ENCODE data around the gene SELE. TPM values are rescaled to one million over a fixed set of nuclear protein-coding genes. Genes with fewer than 3 reads are reported as not detected.

Gene SELE
- total RNA-seq, 1 experiment from 2014 or later = not detected

GRCh38 chr1:169696273-169697100 is 37.4 kb downstream of the SELE start:
- no peak overlapping the region for H3K27ac Mint-ChIP-seq (ENCODE audit: unreplicated experiment)

GRCh38 chr1:169694304-169695075 is 39.4 kb downstream of the SELE start:
- no peaks in the 10 kb centered on the region for H3K9me3 Mint-ChIP-seq (ENCODE audit: unreplicated experiment)
- POLR2A ChIA-PET = no interaction called here
- Histone ChIP-seq H3K36me3 (ENCODE audit: control insufficient read depth, insufficient read depth, low read length) (no peaks in the 10 kb centered on the region), H3K4me3 (ENCODE audit: low read depth, low read length) (no peak overlapping the region), H3K27me3 (replicated peaks; ENCODE audit: control insufficient read depth, insufficient read depth, low read length) (no peaks in the 10 kb centered on the region), H3K4me1 (no peaks in the 10 kb centered on the region), H3K9me3 (no peaks in the 10 kb centered on the region)
- H3K4me3 Mint-ChIP-seq (ENCODE audit: unreplicated experiment) = no peak overlapping the region
- intact Hi-C loops (cut with micrococcal nuclease; ENCODE audit: unreplicated experiment) = no loop called here
- no peaks in the 10 kb centered on the region for H3K36me3 Mint-ChIP-seq (ENCODE audit: insufficient read depth, unreplicated experiment)
- no peak overlapping the region for H3K27ac Mint-ChIP-seq (ENCODE audit: unreplicated experiment)
- no peak for TF ChIP-seq CTCF (IDR thresholded peaks at IDR 0.05; ENCODE audit: insufficient read depth in 1 of 2, low read depth in 1 of 2, low read length in 1 of 2, severe bottlenecking in 1 of 2, unreplicated experiment in 1 of 2)
- H3K27me3 Mint-ChIP-seq (ENCODE audit: insufficient read depth, unreplicated experiment) = peaks cover 3% of the 10 kb centered on the region
- H3K4me1 Mint-ChIP-seq (ENCODE audit: low read depth, unreplicated experiment) = no peaks in the 10 kb centered on the region
- no TSS peak for BruUV-seq (replicated peaks)
- DNase-seq = no peak
- CTCF ChIA-PET = interaction anchor here (0.6 to 1.1 kb wide), 2 partner anchors 43 to 108 kb away, joined by 4 to 13 read pairs; partner anchors contain the start of gene F5

More at GRCh38 chr1:169696273-169697100, 37.4 kb downstream of the SELE start:
- Histone ChIP-seq H3K27me3 (replicated peaks; ENCODE audit: control insufficient read depth, insufficient read depth, low read length) (no peaks in the 10 kb centered on the region), H3K36me3 (ENCODE audit: control insufficient read depth, insufficient read depth, low read length) (no peaks in the 10 kb centered on the region), H3K9me3 (no peaks in the 10 kb centered on the region), H3K4me1 (no peaks in the 10 kb centered on the region), H3K4me3 (ENCODE audit: low read depth, low read length) (no peak overlapping the region)
- no peaks in the 10 kb centered on the region for H3K36me3 Mint-ChIP-seq (ENCODE audit: insufficient read depth, unreplicated experiment)
- BruUV-seq (replicated peaks) = no TSS peak
- intact Hi-C loops (cut with micrococcal nuclease; ENCODE audit: unreplicated experiment) = no loop called here
- peaks cover 3% of the 10 kb centered on the region for H3K27me3 Mint-ChIP-seq (ENCODE audit: insufficient read depth, unreplicated experiment)
- no peaks in the 10 kb centered on the region for H3K9me3 Mint-ChIP-seq (ENCODE audit: unreplicated experiment)
- ChIA-PET CTCF (no interaction called here), POLR2A (no interaction called here)
- H3K4me3 Mint-ChIP-seq (ENCODE audit: unreplicated experiment) = no peak overlapping the region
- H3K4me1 Mint-ChIP-seq (ENCODE audit: low read depth, unreplicated experiment) = no peaks in the 10 kb centered on the region
- DNase-seq = no peak
- no peak for TF ChIP-seq CTCF (IDR thresholded peaks at IDR 0.05; ENCODE audit: insufficient read depth in 1 of 2, low read depth in 1 of 2, low read length in 1 of 2, severe bottlenecking in 1 of 2, unreplicated experiment in 1 of 2)

GRCh38 chr1:169692756-169693460 is 41.0 kb downstream of the SELE start:
- ChIA-PET POLR2A (interaction anchor here (0.6 kb wide), 1 partner anchor 47 kb away, joined by 11 read pairs; no protein-coding TSS in a partner anchor), CTCF (interaction anchor here (0.6 to 0.7 kb wide), 2 partner anchors 19 to 97 kb away, joined by 3 to 5 read pairs; no protein-coding TSS in a partner anchor)
- no peak for DNase-seq
- intact Hi-C loops (cut with micrococcal nuclease; ENCODE audit: unreplicated experiment) = no loop called here
- Histone ChIP-seq H3K4me1 (no peaks in the 10 kb centered on the region), H3K9me3 (no peaks in the 10 kb centered on the region), H3K27me3 (replicated peaks; ENCODE audit: control insufficient read depth, insufficient read depth, low read length) (no peaks in the 10 kb centered on the region), H3K4me3 (ENCODE audit: low read depth, low read length) (no peak overlapping the region), H3K36me3 (ENCODE audit: control insufficient read depth, insufficient read depth, low read length) (no peaks in the 10 kb centered on the region)
- Mint-ChIP-seq H3K27ac (ENCODE audit: unreplicated experiment) (no peak overlapping the region), H3K36me3 (ENCODE audit: insufficient read depth, unreplicated experiment) (no peaks in the 10 kb centered on the region), H3K4me3 (ENCODE audit: unreplicated experiment) (no peak overlapping the region), H3K4me1 (ENCODE audit: low read depth, unreplicated experiment) (no peaks in the 10 kb centered on the region), H3K27me3 (ENCODE audit: insufficient read depth, unreplicated experiment) (peaks cover 3% of the 10 kb centered on the region), H3K9me3 (ENCODE audit: unreplicated experiment) (no peaks in the 10 kb centered on the region)
- BruUV-seq (replicated peaks) = no TSS peak
- no peak for TF ChIP-seq CTCF (IDR thresholded peaks at IDR 0.05; ENCODE audit: insufficient read depth in 1 of 2, low read depth in 1 of 2, low read length in 1 of 2, severe bottlenecking in 1 of 2, unreplicated experiment in 1 of 2)

Data from Caco-2 (cell line).